Muscle layer of duodenum (tissue), 2 donors: ENCODE data around the gene TPM4.

ENCODE experiments used
- H3K27ac ChIP-seq: one replicate; pipeline ENCODE4 v1.7.0; 2013; ENCODE audit warnings: mild to moderate bottlenecking, low read length
- H3K27me3 ChIP-seq: one replicate; pipeline ENCODE4 v1.7.0; 2013; ENCODE audit warnings: low read depth, mild to moderate bottlenecking, control low read depth, low read length
- H3K36me3 ChIP-seq, 2 donors: one replicate each; pipeline ENCODE4 v1.7.0; 2013; ENCODE audit warnings: low read length in 2 of 2, control low read depth in 1 of 2, mild to moderate bottlenecking in 1 of 2; ENCODE audit not compliant: insufficient read depth in 2 of 2, control insufficient read depth in 1 of 2
- H3K4me1 ChIP-seq, 2 donors: one replicate each; pipeline ENCODE4 v1.7.0; 2013; ENCODE audit warnings: low read length in 2 of 2, mild to moderate bottlenecking in 2 of 2, control low read depth in 1 of 2, moderate library complexity in 1 of 2; ENCODE audit not compliant: insufficient read depth in 2 of 2, control insufficient read depth in 1 of 2
- H3K4me3 ChIP-seq, 2 donors: one replicate each; pipeline ENCODE4 v1.7.0; 2013; ENCODE audit warnings: low read length in 2 of 2, low read depth in 1 of 2, mild to moderate bottlenecking in 1 of 2
- H3K9me3 ChIP-seq, 2 donors: one replicate each; pipeline ENCODE4 v1.7.0; 2013; ENCODE audit warnings: low read length in 2 of 2, control low read depth in 1 of 2, mild to moderate bottlenecking in 1 of 2; ENCODE audit not compliant: control insufficient read depth in 1 of 2
- donor health status: healthy.

The TPM4 gene

GRCh38 chr19:16043156-16043757, 33.0 kb upstream of the TPM4 start:
- Histone ChIP-seq H3K27ac (no peak overlapping the region), H3K27me3 (no peaks in the 10 kb centered on the region), H3K4me3 (no peak overlapping the region), H3K9me3 (no peaks in the 10 kb centered on the region), H3K36me3 (no peaks in the 10 kb centered on the region), H3K4me1 (peaks cover 0 to 9% of the 10 kb centered on the region in 2 donors)

GRCh38 chr19:16044746-16045145, 31.5 kb upstream of the TPM4 start:
- Histone ChIP-seq H3K4me1 (peaks cover 0 to 9% of the 10 kb centered on the region in 2 donors), H3K27me3 (no peaks in the 10 kb centered on the region), H3K27ac (no peak overlapping the region), H3K4me3 (no peak overlapping the region), H3K9me3 (no peaks in the 10 kb centered on the region), H3K36me3 (no peaks in the 10 kb centered on the region)

- no peaks in the 10 kb centered on the region for H3K9me3 ChIP-seq
- no peaks in the 10 kb centered on the region for H3K36me3 ChIP-seq
- H3K27ac ChIP-seq, result no peak overlapping the region
- H3K4me1 ChIP-seq, result peaks cover 0 to 9% of the 10 kb centered on the region in 2 donors
- H3K27me3 ChIP-seq, result no peaks in the 10 kb centered on the region
- no peak overlapping the region for H3K4me3 ChIP-seq
Observed at GRCh38 chr19:16045171-16045570, 31.1 kb upstream of the TPM4 start.

- no peak overlapping the region for H3K27ac ChIP-seq
- H3K4me1 ChIP-seq, result peaks cover 0 to 9% of the 10 kb centered on the region in 2 donors
- H3K27me3 ChIP-seq, result no peaks in the 10 kb centered on the region
- no peaks in the 10 kb centered on the region for H3K9me3 ChIP-seq
- no peak overlapping the region for H3K4me3 ChIP-seq
- no peaks in the 10 kb centered on the region for H3K36me3 ChIP-seq
Observed at GRCh38 chr19:16045893-16046292, 30.4 kb upstream of the TPM4 start.

- no peak overlapping the region for H3K4me3 ChIP-seq
- no peaks in the 10 kb centered on the region for H3K4me1 ChIP-seq
- no peak overlapping the region for H3K27ac ChIP-seq
- no peaks in the 10 kb centered on the region for H3K27me3 ChIP-seq
- no peaks in the 10 kb centered on the region for H3K36me3 ChIP-seq
- H3K9me3 ChIP-seq, result no peaks in the 10 kb centered on the region
Observed at GRCh38 chr19:16048583-16048982, 27.7 kb upstream of the TPM4 start.

- peaks cover 0 to 3% of the 10 kb centered on the region in 2 donors for H3K9me3 ChIP-seq
- no peaks in the 10 kb centered on the region for H3K4me1 ChIP-seq
- H3K4me3 ChIP-seq, result no peak overlapping the region
- H3K27me3 ChIP-seq, result no peaks in the 10 kb centered on the region
- no peaks in the 10 kb centered on the region for H3K36me3 ChIP-seq
- no peak overlapping the region for H3K27ac ChIP-seq
Observed at GRCh38 chr19:16051254-16052025, 24.9 kb upstream of the TPM4 start.

- Histone ChIP-seq H3K4me1 (no peaks in the 10 kb centered on the region), H3K27ac (no peak overlapping the region), H3K36me3 (no peaks in the 10 kb centered on the region), H3K9me3 (peaks cover 0 to 3% of the 10 kb centered on the region in 2 donors), H3K27me3 (no peaks in the 10 kb centered on the region), H3K4me3 (no peak overlapping the region)
Observed at GRCh38 chr19:16052353-16052752, 23.9 kb upstream of the TPM4 start.

GRCh38 chr19:16057062-16057461, 19.2 kb upstream of the TPM4 start:
- no peaks in the 10 kb centered on the region for H3K4me1 ChIP-seq
- H3K4me3 ChIP-seq, result no peak overlapping the region
- H3K36me3 ChIP-seq, result no peaks in the 10 kb centered on the region
- H3K27me3 ChIP-seq, result no peaks in the 10 kb centered on the region
- H3K9me3 ChIP-seq, result peaks cover 0 to 10% of the 10 kb centered on the region in 2 donors
- H3K27ac ChIP-seq, result no peak overlapping the region

- Histone ChIP-seq H3K36me3 (no peaks in the 10 kb centered on the region), H3K4me3 (no peak overlapping the region), H3K27me3 (no peaks in the 10 kb centered on the region), H3K4me1 (no peaks in the 10 kb centered on the region), H3K27ac (no peak overlapping the region), H3K9me3 (peaks cover 0 to 10% of the 10 kb centered on the region in 2 donors)
Observed at GRCh38 chr19:16060294-16060693, 16.0 kb upstream of the TPM4 start.

- H3K36me3 ChIP-seq, result no peaks in the 10 kb centered on the region
- no peaks in the 10 kb centered on the region for H3K27me3 ChIP-seq
- peaks cover 0 to 3% of the 10 kb centered on the region in 2 donors for H3K4me1 ChIP-seq
- H3K27ac ChIP-seq, result no peak overlapping the region
- H3K9me3 ChIP-seq, result peaks cover 0 to 7% of the 10 kb centered on the region in 2 donors
- no peak overlapping the region for H3K4me3 ChIP-seq
Observed at GRCh38 chr19:16061943-16062342, 14.4 kb upstream of the TPM4 start.

GRCh38 chr19:16062789-16063188, 13.5 kb upstream of the TPM4 start:
- Histone ChIP-seq H3K36me3 (no peaks in the 10 kb centered on the region), H3K27me3 (no peaks in the 10 kb centered on the region), H3K27ac (no peak overlapping the region), H3K9me3 (peaks cover 0 to 7% of the 10 kb centered on the region in 2 donors), H3K4me3 (no peak overlapping the region), H3K4me1 (peaks cover 0 to 5% of the 10 kb centered on the region in 2 donors)
